ENCODE results near the gene UCK1. TPM values are rescaled to one million over a fixed set of nuclear protein-coding genes. Genes with fewer than 3 reads are reported as not detected.

UCK1 gene
- total RNA-seq, 1 experiment from 2014 or later: 31.7 TPM

DNA sequence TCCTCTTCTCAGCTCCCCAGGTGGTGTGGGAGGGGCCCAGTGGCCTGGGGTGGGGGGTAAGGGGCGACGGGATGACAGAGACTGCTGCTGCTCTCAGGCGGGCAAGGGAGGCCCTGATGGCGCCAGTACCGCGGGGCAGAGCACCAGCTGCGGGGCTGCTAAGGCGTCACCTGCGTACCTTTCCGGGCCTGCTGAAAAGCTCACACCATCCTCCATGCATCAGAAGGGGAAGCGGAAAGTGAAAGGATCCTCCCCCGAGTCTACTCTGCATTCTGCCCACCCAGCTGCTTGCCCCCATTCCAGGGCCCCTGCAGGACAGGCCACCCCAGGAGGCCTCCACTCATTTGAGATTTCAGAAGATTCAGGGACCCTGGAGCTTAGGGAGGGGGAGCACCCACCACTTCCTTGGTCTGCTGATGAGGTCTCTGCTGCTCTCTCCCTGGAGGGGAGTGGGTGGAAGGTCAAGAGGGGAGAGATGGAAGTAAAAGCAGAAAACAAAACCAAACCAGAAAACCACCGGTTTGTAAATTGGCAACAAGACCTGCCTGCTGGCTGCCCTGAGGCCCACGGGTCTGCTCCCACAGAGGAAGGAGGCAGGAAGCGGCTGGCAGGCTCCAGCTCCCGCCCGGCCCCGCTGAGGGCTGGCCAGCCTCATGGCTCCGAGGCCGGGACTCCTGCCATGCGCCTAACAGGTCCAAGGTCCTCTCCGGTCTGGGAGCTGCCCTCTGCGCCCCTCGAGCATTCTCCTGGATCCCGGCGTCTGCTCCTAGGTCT lies 47.9 kb upstream of the UCK1 start:
- no peaks in the 10 kb centered on the region for H3F3A ChIP-seq (ENCODE audit: insufficient read depth, low read depth)
- H2AFZ ChIP-seq: no peak overlapping the region
- BruUV-seq (replicated peaks): no TSS peak
- H3K4me1 ChIP-seq (replicated peaks; ENCODE audit: insufficient read depth): no peaks in the 10 kb centered on the region
- H3K27me3 ChIP-seq (ENCODE audit: insufficient read depth, low read depth): no peaks in the 10 kb centered on the region
- no peaks in the 10 kb centered on the region for H3K36me3 ChIP-seq (ENCODE audit: low read depth)
- H3K9me2 ChIP-seq (ENCODE audit: insufficient read depth): no peaks in the 10 kb centered on the region
- TF ChIP-seq, protein P1, sequence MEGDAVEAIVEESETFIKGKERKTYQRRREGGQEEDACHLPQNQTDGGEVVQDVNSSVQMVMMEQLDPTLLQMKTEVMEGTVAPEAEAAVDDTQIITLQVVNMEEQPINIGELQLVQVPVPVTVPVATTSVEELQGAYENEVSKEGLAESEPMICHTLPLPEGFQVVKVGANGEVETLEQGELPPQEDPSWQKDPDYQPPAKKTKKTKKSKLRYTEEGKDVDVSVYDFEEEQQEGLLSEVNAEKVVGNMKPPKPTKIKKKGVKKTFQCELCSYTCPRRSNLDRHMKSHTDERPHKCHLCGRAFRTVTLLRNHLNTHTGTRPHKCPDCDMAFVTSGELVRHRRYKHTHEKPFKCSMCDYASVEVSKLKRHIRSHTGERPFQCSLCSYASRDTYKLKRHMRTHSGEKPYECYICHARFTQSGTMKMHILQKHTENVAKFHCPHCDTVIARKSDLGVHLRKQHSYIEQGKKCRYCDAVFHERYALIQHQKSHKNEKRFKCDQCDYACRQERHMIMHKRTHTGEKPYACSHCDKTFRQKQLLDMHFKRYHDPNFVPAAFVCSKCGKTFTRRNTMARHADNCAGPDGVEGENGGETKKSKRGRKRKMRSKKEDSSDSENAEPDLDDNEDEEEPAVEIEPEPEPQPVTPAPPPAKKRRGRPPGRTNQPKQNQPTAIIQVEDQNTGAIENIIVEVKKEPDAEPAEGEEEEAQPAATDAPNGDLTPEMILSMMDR (conservative IDR thresholded peaks at IDR 0.05): no peak
- no peak for TF ChIP-seq EZH2 (IDR thresholded peaks at IDR 0.05; ENCODE audit: low read depth)
- H3K79me2 ChIP-seq (ENCODE audit: low read depth): no peaks in the 10 kb centered on the region
- CTCF ChIA-PET: no interaction called here
- no peak overlapping the region for H3K4me2 ChIP-seq
- no peaks in the 10 kb centered on the region for H3K9me3 ChIP-seq (ENCODE audit: insufficient read depth, low read depth)
- POLR2A ChIA-PET (ENCODE audit: unreplicated experiment): no interaction called here
- H4K20me1 ChIP-seq (ENCODE audit: insufficient read depth): no peaks in the 10 kb centered on the region
- intact Hi-C loops (cut with micrococcal nuclease; ENCODE audit: unreplicated experiment): no loop called here
- no peak overlapping the region for H3K27ac ChIP-seq
- H3K4me3 ChIP-seq: no peak overlapping the region
- DNase-seq: no peak

DNA sequence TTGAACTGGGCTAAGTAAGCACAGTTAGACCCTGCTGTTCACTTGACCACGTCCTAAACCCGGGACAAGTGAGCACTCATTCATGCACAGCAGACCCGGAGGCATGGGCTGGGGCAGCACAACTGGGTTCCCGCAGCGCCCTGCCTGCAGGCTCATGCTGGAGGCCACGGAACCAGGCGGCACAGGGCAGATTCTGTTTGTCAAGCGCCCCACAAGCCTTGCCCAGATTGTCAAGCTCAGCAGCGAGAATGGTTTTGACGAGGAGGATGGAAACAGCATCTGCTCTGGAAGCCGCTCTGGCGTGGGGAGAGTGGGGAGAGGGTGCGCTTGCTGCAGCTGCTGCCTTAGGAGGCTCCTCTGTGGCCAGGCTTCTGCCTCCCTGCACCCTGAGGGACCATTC lies 47.0 kb upstream of the UCK1 start:
- Histone ChIP-seq H3K4me1 (replicated peaks; ENCODE audit: insufficient read depth) (no peaks in the 10 kb centered on the region), H3K27me3 (ENCODE audit: insufficient read depth, low read depth) (no peaks in the 10 kb centered on the region), H3K27ac (no peak overlapping the region), H3F3A (ENCODE audit: insufficient read depth, low read depth) (no peaks in the 10 kb centered on the region), H3K4me2 (no peak overlapping the region), H2AFZ (no peak overlapping the region), H3K36me3 (ENCODE audit: low read depth) (no peaks in the 10 kb centered on the region), H3K9me3 (ENCODE audit: insufficient read depth, low read depth) (no peaks in the 10 kb centered on the region), H3K4me3 (no peak overlapping the region), H3K79me2 (ENCODE audit: low read depth) (no peaks in the 10 kb centered on the region), H3K9me2 (ENCODE audit: insufficient read depth) (no peaks in the 10 kb centered on the region), H4K20me1 (ENCODE audit: insufficient read depth) (no peaks in the 10 kb centered on the region)
- TF ChIP-seq, protein P1 (conservative IDR thresholded peaks at IDR 0.05): no peak
- no peak for TF ChIP-seq EZH2 (IDR thresholded peaks at IDR 0.05; ENCODE audit: low read depth)
- ChIA-PET CTCF (no interaction called here), POLR2A (ENCODE audit: unreplicated experiment) (no interaction called here)
- no TSS peak for BruUV-seq (replicated peaks)
- intact Hi-C loops (cut with micrococcal nuclease; ENCODE audit: unreplicated experiment): no loop called here
- DNase-seq: no peak

DNA sequence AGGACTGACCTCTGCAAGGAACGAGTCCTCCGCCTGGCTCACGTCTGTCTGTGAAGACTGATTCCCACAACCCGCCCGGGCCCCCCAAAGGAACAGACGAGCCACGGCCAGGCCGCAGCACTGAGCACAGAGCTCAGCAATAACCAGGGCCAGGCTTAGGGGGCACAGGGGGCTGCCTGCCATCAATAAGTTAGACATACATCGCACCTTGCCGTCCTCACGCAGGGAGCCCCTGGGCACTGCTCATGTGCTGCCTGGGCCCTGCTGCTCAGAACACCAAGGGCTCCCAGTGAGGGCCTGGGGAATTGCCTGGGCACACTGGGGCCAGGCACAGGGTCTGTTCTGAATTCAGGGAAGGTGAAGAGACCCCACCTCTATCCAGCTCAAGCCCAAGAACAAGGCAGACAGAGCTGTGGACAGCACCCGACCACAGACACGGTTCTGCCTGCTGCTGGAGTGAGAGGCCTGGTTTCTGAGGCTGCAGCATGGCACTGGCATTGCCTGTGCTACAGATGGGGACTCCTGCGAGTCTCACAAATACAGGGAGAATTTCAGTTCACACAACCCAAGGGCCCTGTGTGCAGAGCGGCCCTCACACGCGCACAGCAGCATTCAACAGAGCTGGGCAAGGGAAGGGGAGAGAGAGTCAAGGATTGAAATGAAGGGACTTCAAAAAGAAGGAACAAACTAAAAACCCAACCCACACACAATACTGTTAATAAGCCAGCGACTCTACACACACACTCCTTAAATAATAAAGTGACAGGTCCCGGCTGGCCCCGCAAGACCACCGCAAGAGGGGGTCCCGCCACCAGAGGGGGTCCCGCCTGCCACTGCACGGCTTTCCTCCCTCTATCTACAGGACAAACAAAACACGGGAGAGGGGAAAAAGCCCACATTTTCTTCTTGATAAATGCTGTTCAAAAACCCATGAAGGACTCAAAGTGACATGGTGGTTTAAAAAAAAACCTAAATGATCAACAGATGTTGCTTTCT lies 46.2 kb upstream of the UCK1 start:
- POLR2A ChIA-PET (ENCODE audit: unreplicated experiment): no interaction called here
- BruUV-seq (replicated peaks): no TSS peak
- intact Hi-C loops (cut with micrococcal nuclease; ENCODE audit: unreplicated experiment): no loop called here

More for the DNA sequence above, 46.2 kb upstream of the UCK1 start:
- H2AFZ ChIP-seq: no peak overlapping the region
- no peaks in the 10 kb centered on the region for H3F3A ChIP-seq (ENCODE audit: insufficient read depth, low read depth)
- TF ChIP-seq, protein P1 (conservative IDR thresholded peaks at IDR 0.05): no peak
- H3K4me2 ChIP-seq: no peak overlapping the region
- H3K9me2 ChIP-seq (ENCODE audit: insufficient read depth): no peaks in the 10 kb centered on the region
- no peak overlapping the region for H3K4me3 ChIP-seq
- H3K27me3 ChIP-seq (ENCODE audit: insufficient read depth, low read depth): no peaks in the 10 kb centered on the region
- no peak for DNase-seq
- no peaks in the 10 kb centered on the region for H3K4me1 ChIP-seq (replicated peaks; ENCODE audit: insufficient read depth)
- no peaks in the 10 kb centered on the region for H4K20me1 ChIP-seq (ENCODE audit: insufficient read depth)
- no peaks in the 10 kb centered on the region for H3K9me3 ChIP-seq (ENCODE audit: insufficient read depth, low read depth)
- CTCF ChIA-PET: no interaction called here
- no peaks in the 10 kb centered on the region for H3K79me2 ChIP-seq (ENCODE audit: low read depth)
- no peaks in the 10 kb centered on the region for H3K36me3 ChIP-seq (ENCODE audit: low read depth)
- H3K27ac ChIP-seq: no peak overlapping the region
